HG03196 (cell line): ENCODE data around the gene RFLNA.

Experiments
- ATAC-seq: cut with Tn5 transposase; IDR thresholded peaks from one replicate; pipeline ENCODE4 v1.9.1; 2021; ENCODE audit not compliant: unreplicated experiment

RFLNA gene

DNA sequence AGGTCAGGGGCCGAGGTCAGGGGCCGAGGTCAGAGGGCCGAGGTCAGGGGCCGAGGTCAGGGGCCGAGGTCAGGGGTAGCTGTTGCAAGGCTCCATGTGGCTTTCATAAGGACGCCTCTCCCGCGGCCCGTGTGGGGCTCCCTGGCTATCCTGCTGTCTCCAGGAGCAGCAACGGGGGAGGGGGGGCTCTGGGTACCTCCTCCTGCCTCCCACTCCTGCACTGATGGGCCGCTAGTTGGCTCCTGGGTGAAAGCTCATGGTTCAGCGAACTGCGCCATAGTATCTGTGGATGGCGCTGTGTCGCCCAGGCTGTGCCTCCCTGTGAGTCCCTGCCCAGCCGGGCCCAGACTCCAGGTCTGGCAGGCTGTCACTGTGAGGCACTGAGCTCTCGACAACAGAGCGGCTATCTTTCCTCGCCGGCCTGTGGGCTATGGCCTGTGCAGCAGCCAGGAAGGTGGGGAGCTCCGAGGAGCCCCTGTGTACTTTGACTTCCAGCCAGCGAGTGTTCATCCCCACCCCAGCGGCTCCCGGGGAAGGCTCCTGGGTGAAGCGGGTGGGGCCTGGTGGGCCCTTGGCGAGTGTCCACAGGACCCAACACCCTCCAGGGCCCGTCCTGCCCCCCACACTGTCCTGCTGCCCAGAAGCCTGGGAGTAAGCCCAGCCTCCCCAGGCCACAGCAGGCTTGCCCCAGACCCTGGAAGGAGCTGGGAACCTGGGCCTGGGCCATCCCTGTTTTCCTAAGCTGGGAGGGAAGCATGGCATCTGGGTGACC lies 8.1 kb downstream of the RFLNA start:
- no peak for ATAC-seq

DNA sequence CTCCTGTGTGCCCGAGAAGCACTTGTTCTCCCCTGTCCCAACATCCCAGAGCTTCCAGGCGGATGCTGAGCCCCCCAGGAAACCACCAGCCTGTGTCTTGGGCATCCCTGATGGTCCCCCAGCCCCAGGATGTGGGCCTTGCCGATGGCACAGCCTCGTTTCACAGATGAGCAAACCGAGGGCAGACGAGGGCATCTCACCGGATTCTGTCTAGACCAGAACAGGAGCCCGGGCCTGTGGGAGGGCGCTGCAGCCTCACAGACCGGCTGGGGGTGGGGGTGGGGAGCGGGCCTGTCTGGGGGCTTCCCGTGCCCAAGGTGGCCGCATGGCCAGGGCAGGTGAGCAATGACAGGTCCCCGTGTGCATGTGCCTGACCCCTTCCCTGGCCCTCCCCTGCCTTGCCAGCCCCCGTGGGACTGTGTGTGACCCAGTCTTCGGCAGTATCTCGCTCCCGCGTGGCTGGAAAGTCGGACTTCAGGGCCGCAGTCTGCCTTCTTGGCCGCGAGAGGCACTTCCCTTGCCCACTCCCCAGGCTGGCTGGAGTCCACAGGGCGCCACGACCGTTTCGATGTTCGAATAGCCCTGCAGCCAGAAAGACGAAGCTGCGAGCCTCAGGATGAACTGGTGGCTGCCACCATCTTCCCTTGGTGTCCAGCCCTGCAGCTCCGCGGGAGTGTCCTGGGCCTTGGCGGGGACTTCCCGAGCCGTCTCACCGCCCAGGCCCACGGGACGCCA lies 8.9 kb downstream of the RFLNA start:
- ATAC-seq, result no peak

DNA sequence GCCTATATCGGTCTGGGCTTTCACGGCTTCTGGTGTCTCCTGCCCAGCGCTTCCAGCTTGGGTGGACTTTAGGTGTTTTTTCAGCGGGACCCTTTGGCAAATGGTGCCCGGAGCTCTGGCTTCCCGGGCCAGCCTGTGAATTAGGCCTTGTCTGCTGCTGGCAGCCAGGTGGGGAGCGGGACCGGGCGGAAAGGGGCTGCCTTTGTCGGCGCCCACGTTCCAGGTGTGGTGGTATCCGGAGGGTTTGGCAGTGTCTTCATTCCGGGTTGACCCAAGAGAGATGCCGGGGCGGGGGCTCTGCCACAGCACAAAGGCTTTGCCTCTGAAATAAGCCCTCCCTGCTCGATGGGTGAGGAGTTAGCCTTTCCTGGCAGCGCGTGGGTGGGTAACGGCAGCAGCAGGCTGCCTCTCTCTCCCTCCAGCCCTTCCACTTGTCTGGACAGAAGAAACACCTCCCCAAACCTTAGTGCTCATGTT lies 9.5 kb downstream of the RFLNA start:
- no peak for ATAC-seq

DNA sequence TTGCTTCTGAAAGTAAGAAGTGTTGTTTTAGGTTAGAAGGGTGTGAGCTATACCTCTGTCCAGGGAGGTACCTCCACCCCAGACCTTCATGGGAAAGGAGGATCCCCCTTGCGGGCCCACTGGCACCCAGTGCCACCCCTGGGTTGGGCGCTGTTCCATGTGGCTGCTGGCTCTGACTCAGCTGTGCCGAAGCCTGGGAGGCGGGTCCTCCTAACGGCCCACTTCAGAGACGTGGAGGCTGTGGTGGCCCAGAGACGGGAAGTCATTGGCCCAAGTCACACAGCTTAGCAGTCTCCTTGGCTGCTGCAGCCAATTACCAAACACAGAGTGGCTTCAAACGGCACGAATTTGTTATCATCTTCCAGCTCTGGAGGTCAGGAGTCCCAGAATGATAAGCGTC lies 10.2 kb downstream of the RFLNA start:
- no peak for ATAC-seq

DNA sequence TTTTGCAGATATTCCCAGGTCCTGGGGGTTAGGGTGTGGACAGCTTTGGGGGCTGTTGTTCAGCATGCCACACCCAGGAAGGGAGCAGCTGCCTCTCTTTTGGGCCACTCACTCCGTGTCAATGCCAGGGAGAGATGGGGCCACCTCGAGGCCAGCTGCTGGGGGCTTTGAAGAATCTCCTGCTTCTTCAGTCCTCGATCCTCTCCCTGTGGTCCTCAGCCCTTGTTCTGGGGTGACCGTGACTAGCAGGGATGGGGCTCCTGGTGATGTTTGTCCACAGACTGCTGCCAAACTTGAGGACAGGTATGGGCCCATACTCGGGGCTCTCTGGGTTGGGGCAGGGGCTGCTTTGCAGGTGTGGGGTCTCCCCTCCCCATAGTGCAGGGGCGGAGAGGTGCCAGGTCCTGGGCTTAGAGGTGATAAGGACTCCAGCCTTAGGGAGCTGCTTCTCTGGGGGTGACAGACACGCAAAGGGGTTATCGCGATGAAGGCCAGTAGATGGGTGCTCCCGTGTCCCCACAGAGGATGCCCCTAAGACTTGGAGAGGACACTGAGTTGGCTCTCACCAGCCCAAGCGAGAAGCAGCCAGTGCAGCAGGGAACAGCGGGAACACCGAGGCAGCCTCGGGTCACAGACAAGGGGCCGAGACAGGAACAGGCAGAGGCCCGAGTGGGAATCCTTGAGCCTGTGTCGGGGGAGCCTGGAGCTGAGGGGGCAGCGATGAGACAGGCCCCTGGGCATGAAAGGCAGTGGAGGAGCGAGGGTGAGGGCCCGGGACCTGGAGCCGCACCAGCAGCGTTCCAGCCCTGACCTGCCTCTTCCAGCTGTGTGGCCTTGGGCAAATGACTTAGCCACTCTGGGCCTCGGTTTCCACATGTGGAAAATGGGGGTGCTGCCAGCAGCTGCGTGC lies 11.1 kb downstream of the RFLNA start:
- ATAC-seq, result no peak

DNA sequence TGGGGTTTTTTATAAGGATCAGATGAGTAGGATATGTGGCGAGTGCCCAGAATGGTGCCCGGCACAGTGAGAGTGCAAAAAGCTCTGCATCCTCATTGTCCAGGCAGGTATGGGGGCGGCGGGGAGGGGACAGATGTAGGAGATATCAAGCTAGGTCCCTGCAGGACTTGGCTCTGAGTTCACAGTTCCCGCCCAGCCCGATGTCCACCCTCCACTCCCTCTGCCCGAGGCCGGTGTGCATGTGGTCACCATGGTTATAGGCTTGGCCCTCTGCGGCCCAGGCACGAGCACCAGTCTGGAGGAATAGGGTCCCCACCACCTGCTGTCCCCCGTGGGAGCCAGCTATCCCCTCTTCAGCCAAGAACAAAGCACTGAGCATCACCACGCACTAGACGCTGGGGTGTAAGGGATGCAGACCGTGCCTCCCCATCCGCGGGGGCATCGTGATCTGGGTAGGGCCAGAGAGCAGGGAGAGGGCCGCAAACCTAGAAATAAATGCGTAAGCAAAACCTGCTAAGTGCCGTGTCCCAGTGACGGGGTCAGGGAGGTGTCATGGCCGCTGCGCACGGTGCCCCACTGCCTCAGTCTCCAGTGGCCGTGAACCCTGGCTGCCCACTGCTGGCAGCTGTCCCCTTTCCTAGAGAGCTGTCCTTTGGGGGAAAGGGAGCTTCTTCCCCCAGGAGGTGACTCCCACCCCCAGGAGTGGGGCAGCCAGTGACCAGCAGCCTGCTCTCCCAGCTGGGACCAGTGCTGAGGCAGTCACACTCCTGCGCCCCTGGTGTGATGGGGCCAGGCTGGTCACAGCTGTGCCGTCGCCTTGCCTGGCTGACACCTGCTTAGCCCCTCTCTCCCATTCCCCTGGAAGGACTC lies 12.0 kb downstream of the RFLNA start:
- ATAC-seq, result no peak

DNA sequence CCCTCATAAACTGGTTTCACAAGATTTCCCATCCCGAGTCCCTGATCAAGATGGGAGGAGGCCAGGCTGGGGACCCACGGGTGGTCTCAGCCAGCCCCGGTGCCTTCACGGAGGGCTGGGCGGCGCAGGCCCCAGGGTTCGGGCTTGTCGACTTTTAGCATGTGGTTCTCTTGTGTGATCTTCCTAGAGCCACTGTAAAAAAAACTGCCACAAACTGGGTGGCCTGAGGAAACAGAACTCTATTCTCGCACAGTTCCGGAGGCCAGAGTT lies 12.6 kb downstream of the RFLNA start:
- ATAC-seq, result no peak

DNA sequence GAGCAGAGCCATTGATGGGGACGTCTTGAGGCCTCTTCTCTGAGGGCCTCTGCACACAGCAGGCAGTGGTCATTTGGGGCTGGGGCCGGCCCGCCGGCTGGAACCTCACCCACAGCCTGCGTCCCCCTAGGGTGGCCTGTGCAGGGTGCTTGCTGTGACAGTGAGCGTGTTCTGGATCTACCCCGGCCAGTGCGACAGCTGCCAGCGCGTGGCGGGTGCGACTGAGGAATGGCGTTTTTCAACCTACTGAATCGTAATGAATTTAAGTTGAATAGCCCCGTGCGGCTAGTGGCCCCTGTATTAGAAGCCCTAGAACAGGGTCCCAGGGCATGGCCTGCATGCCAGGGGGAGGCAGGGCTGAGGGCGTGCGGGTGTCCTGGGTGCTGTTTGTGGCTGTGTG lies 13.8 kb downstream of the RFLNA start:
- ATAC-seq, result no peak

DNA sequence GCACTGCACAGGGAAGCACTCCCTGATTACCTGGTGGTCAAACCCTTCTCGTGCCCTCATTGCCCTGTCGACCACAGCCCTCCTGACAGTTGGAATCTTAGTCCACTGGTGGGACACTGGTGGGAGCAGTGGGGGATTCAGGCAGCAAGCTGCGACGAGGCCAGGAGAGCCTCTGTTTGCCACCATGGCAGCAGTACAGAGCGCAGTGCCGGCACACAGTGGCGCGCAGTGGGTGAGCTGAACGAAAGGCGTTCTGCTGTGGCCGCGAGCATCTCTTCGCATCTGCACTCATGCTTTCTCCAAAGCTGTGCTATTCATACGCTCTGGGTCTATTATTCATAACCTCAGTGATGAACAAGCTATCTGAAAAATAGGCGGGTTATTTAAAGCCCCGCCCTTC lies 14.3 kb downstream of the RFLNA start:
- no peak for ATAC-seq

DNA sequence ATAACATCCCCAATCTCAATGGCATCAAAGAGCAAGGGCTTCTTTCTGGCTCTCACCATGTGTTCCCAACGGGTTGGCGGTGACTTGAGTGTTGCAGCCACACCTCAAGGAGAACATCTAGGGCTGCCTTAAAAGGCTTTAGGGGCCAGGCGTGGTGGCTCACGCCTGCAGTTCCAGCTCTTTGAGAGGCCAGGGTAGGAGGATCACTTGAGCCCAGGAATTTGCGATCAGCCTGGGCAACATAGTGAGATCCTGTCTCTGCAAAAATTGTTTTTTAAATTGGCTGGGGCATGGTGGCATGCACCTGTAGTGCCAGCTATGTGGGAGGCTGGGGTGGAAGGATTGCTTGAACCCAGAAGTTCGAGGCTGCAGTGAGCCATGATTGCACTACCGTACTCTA lies 14.9 kb downstream of the RFLNA start:
- ATAC-seq, result no peak

DNA sequence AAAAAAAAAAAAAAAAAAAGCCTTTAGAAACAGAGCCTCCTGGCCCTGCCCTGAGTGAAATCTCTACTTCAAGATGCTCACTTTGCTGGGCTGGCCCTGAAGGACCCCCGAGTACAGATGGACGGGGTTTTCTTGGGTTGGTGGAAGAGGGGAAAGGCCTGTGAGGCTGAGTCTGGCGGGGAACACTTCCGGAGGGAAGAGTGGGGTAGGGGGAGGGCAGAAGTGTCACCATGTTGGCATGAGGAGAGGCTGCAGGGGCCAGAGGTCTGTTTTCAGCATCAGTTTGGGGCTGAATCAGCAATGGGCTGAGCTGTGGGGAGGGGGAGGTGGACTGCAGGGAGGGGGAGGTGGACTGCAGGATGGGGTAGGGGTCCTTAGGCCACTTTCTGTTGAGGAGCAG lies 15.3 kb downstream of the RFLNA start:
- ATAC-seq, result no peak

DNA sequence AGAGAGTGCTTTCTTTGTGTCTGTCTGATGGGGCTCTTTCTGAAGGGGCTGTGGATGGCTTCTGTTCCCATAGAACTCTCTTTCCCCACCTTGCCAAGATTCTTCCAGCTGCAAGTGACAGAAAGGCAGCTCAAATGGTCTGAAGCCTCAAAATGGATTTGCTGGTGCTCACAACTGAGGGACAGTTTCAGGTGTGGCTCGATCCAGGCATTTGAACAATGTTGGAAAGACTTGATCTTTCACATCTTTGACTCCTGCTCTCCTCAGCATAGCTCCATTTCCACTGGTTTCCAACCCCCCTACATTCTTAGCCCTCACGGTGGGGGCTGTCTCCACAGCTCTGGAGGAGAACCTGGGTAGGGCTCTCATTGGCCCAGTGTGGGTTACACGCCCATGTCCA lies 15.9 kb downstream of the RFLNA start:
- no peak for ATAC-seq

DNA sequence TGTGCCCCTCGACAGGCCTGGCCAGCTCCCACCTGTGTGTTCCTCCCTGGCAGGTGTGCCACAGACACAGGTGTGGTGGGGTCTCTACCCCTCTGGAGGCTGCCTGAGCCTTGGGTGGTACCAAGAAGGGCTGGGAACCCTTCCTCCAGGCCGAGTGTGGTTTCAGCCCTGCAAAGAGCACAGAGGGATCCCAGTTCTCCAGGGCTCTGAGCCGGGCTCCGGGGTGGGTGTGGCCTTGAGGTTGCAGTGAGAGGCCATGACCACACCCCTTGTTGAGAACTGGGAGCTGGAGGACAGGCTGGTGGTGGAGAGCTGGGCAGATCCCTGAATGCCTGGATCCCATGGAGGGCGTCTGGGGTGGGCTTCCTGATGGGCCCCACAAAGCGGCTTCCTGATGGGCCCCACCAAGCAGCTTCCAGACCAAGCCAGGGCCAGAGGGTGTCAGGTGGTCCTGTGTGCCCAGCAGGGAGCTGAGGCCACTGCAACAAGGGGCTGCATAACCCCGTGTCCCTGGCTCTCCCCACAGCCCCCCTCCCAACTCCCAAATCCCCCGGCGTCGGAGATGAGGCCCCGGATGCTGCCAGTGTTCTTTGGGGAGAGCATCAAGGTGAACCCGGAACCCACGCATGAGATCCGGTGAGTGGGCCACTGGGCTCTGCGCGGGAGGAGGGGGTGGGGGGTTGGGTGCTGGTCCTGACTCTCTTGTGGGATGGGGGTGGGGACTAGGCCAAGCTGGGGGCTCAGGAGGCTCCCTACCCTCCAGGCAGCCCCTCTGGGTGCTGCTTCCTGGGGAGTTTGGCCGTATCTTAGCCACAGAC lies 16.6 kb downstream of the RFLNA start:
- no peak for ATAC-seq

DNA sequence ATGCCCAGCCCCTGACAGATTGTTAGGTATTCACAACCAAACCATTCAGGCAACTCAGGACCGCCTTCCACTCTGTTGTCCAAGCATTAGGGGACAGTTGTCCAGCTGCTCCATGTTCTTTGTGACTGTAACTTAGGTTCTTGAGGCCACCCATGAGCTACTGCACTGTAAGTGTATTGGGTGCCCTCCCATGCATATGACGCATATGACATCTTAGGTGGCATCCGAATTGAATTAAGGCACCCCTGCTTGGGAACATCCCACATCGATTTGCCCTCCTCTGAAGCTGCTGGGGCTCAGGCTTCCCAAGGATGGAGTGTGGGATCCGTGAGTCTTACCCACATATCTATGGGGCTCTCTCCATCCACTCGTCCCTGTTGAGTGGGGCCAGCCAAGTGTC lies 17.7 kb downstream of the RFLNA start:
- ATAC-seq, result no peak

DNA sequence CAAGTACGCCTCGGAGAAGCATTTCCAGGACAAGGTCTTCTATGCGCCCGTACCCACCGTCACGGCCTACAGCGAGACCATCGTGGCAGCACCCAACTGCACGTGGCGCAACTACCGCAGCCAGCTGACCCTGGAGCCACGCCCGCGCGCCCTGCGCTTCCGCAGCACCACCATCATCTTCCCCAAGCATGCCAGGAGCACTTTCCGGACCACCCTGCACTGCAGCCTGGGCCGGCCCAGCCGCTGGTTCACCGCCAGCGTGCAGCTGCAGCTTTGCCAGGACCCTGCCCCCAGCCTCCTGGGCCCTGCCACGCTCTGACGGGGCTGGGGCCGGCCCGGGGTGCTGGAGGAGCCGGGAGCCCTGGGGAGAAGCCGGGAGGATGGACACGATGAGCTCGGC lies 19.3 kb downstream of the RFLNA start:
- no peak for ATAC-seq

DNA sequence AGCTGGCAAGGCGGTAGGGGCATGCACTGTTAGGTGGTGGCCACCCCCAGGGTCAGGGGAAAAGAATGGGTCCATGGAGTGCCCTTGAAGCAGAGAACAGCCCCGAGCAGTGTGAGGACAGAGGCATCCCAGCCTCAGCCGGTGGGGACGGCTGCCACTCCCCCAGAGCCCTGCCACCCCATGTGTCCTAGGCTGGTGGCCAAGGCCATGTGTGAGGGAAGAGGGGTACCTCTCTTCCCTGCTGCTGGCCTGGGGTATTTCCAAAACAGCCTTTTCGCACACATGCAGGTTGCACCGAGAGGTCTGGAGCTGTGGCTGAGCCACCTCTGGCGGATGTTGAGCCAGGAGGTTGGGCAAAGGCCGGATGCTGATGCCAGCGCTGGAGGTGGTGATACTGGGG lies 19.9 kb downstream of the RFLNA start:
- no peak for ATAC-seq

DNA sequence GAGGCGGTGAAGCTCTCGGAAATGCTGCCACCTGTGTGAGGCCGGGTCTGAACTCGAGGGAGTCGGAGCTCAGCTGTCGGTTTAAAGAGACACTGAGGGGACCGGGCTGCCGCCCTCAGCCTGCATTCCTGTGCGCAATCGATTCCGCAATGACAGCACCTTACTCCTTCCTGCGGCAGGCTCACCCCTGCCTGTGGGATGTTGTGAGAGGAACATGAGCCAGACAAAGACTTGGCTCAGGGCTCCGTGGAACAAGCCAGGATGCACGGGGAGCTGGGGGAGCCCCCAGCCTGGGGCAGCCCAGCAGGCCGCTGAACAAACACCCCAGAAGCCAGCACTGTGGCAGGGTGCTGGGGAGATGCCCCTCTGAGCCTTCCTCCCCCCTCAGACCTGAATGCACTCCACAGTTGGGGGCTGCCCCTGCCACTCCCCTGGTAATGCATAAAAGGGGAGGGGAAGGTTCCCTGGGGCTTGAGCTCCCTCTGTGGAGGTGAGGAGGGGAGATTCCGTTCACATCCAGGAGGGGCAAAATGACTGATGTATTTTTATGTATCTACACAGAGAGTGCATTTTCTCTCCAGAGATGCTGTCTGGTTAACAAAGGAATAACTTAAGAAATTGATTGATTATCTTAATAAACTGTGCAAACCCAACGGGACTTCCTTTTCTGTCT lies 20.6 kb downstream of the RFLNA start:
- no peak for ATAC-seq

DNA sequence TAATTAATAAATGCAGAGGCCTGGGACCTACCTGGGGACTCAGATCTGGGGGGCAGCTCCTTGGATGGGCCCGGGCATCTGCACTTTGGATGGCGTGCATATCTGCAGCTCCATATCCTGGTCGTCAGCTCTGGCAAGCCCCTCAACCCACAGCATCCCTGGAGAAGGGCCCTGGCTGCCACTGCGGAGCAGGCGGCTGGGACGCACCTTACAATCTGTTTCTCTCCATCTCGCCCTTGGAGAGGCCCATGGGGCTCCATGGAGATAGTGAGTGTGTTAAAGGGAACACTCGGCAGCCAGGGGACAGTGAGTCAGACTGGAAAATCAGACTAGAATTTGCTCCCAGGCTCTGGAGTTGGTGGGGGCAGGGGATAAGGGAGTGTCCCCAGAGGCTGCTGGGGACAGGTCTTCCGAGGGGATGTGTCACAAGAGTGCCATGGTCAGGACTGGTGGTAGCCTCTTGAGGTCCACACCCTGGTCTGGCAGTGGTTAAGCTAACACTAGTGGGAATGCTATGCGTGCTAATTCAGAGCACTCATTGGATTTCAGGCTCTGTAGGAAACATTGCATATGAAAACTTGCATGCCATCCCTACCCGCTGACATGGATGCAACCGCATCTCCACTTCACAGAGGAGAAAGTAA lies 21.5 kb downstream of the RFLNA start:
- no peak for ATAC-seq

DNA sequence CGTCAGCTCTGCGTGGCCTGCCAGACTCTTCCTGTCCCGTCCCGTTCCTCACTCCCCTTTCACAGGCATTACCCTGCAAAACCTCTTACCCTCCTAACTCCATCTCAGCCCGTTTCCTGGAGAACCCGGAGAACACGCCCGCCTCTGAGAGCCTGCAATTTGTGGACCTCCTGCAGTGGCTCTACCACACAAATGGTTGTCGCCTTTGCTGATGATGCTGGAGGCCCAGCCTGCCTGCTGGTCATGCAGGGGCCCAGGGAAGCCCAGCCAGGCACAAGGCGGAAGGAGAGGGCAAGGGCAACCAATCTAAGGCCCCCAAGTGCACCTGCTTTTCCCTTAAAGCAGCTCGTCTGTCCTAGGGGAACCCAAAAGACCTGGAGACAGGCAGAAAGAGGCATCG lies 22.5 kb downstream of the RFLNA start:
- no peak for ATAC-seq
